CD4-positive, alpha-beta T cell (primary cell): ENCODE results near the gene NANOS3. TPM values are rescaled to one million over a fixed set of nuclear protein-coding genes. Genes with fewer than 3 reads are reported as not detected.

ENCODE experiments used
- ATAC-seq: fragments of 200-7000 bp; cut with Tn5 transposase; one replicate; pipeline ENCODE4 v1.10.0; 2022; ENCODE audit warnings: mild to moderate bottlenecking; ENCODE audit not compliant: poor library complexity
- CTCF ChIA-PET: fragments of 350-600 bp; sonication (Branson Sonifier 250); formaldehyde crosslinking; loops from one replicate; lab custom pipeline; 2021; ENCODE audit warnings: antibody characterized with exemption, inconsistent platforms; lab: Charles Lee
- POLR2A ChIA-PET: fragments of 350-600 bp; sonication (Branson Sonifier 250); formaldehyde crosslinking; loops from one replicate; lab custom pipeline; 2021; ENCODE audit warnings: antibody characterized with exemption, inconsistent platforms; lab: Charles Lee
- DNase-seq, 14 experiments: peaks; one replicate each; pipeline ENCODE4 v3.0.0-alpha.2; 2013 to 2020; ENCODE audit warnings: mixed read lengths in 2 of 14
- H3K27ac ChIP-seq, 2 donors: one replicate each; pipeline versions ENCODE4 v1.5.1 to v1.7.0; 2013; ENCODE audit warnings: low read length in 2 of 2, low read depth in 1 of 2, mild to moderate bottlenecking in 1 of 2
- H3K27me3 ChIP-seq, 2 experiments: 1 replicate in 1 of 2; 2 replicates in 1 of 2; pipeline versions ENCODE4 v1.6.1 to v1.7.0; 2013; ENCODE audit warnings: low read length in 2 of 2, control low read depth in 1 of 2, mild to moderate bottlenecking in 1 of 2, moderate library complexity in 1 of 2; ENCODE audit not compliant: insufficient read depth in 2 of 2, control insufficient read depth in 1 of 2
- H3K36me3 ChIP-seq: one replicate; pipeline ENCODE4 v1.6.1; 2013; ENCODE audit warnings: low read length, control low read depth; ENCODE audit not compliant: insufficient read depth
- H3K4me1 ChIP-seq: one replicate; pipeline ENCODE4 v1.6.1; 2013; ENCODE audit warnings: low read length, control low read depth; ENCODE audit not compliant: insufficient read depth
- H3K4me3 ChIP-seq: one replicate; pipeline ENCODE4 v1.5.1; 2013; ENCODE audit warnings: mild to moderate bottlenecking, low read length, moderate library complexity
- H3K9me3 ChIP-seq, 2 experiments: 1 replicate in 1 of 2; 2 replicates in 1 of 2; pipeline versions ENCODE4 v1.6.1 to v1.7.0; 2013; ENCODE audit warnings: low read length in 2 of 2, mild to moderate bottlenecking in 2 of 2, control low read depth in 1 of 2, moderate library complexity in 1 of 2; ENCODE audit not compliant: control insufficient read depth in 1 of 2, insufficient read depth in 1 of 2
- H3K27ac Mint-ChIP-seq: one replicate; pipeline ENCODE4 v1.8.0; 2020; ENCODE audit warnings: mixed read lengths
- H3K27me3 Mint-ChIP-seq: one replicate; pipeline ENCODE4 v1.8.0; 2021; ENCODE audit warnings: mixed read lengths
- H3K36me3 Mint-ChIP-seq: one replicate; pipeline ENCODE4 v1.8.0; 2021; ENCODE audit warnings: low read depth, mixed read lengths
- H3K4me1 Mint-ChIP-seq: one replicate; pipeline ENCODE4 v1.8.0; 2021; ENCODE audit warnings: low read depth, mixed read lengths
- H3K4me3 Mint-ChIP-seq: one replicate; pipeline ENCODE4 v1.8.0; 2020; ENCODE audit warnings: mild to moderate bottlenecking, mixed read lengths
- H3K9me3 Mint-ChIP-seq: one replicate; pipeline ENCODE4 v1.8.0; 2020; ENCODE audit warnings: mixed read lengths
- CTCF ChIP-seq: fragments of 200-600 bp; IDR thresholded peaks from one replicate; pipeline ENCODE4 v1.8.0; 2022; ENCODE audit warnings: antibody characterized with exemption, mild to moderate bottlenecking
- intact Hi-C, 2 experiments: fragments of 100-400 bp; cut with DNase I in 1 of 2; cut with micrococcal nuclease in 1 of 2; formaldehyde crosslinking; loops; one replicate each; pipeline versions ENCODE4 v1.15.1 to v1.9.0; 2023 to 2025; cut with DNase I, micrococcal nuclease
- total RNA-seq, 174 experiments: library from RNA in 2 of 174; stranded (reverse) in 2 of 174; gene quantifications; one replicate each; pipeline ENCODE4 v1.2.3 and lab custom pipeline; 2021 to 2026

Gene NANOS3
- total RNA-seq, 2 experiments from 2014 or later = 0.87 TPM; not detected in 1

- POLR2A ChIA-PET = no interaction called here
- peak in 1 of 14 experiments; percentile 53 for DNase-seq
Observed at GRCh38 chr19:13843104-13843921, 33.6 kb upstream of the NANOS3 start.

GRCh38 chr19:13844130-13844631 is 32.8 kb upstream of the NANOS3 start:
- no peaks in the 10 kb centered on the region for H3K9me3 ChIP-seq
- H3K4me1 ChIP-seq = peaks cover 89% of the 10 kb centered on the region
- no peaks in the 10 kb centered on the region for H3K9me3 Mint-ChIP-seq
- no peaks in the 10 kb centered on the region for H3K36me3 ChIP-seq
- H3K27ac Mint-ChIP-seq = peak overlapping the region; percentile 99
- CTCF ChIA-PET = interaction anchor here (1.4 kb wide), 1 partner anchor 10 kb away, joined by 3 read pairs; no protein-coding TSS in a partner anchor
- H3K4me3 Mint-ChIP-seq = peak overlapping the region; percentile 86
- peaks cover 12% of the 10 kb centered on the region for H3K36me3 Mint-ChIP-seq
- ATAC-seq (no peak), DNase-seq (peak in 2 of 14 experiments; percentile 46 to 57)
- H3K27me3 Mint-ChIP-seq = no peaks in the 10 kb centered on the region
- no peak for TF ChIP-seq CTCF
- H3K27ac ChIP-seq = peak overlapping the region; percentile 97 to 98
- no peaks in the 10 kb centered on the region for H3K27me3 ChIP-seq
- POLR2A ChIA-PET = no interaction called here
- peaks cover 76% of the 10 kb centered on the region for H3K4me1 Mint-ChIP-seq
- intact Hi-C loops = loop anchor here in 1 of 2 experiments (10.0 kb wide), 1 partner anchor 689 kb away; the partner anchor contains the start of genes IER2 and STX10
- no peak overlapping the region for H3K4me3 ChIP-seq

More at GRCh38 chr19:13843104-13843921, 33.6 kb upstream of the NANOS3 start:
- CTCF ChIA-PET = interaction anchor here (1.4 kb wide), 1 partner anchor 9 kb away, joined by 3 read pairs; no protein-coding TSS in a partner anchor
- Histone ChIP-seq H3K27me3 (no peaks in the 10 kb centered on the region), H3K4me1 (peaks cover 93% of the 10 kb centered on the region), H3K27ac (peak overlapping the region; percentile 97 to 98), H3K36me3 (peaks cover 5% of the 10 kb centered on the region), H3K4me3 (peak overlapping the region; percentile 73), H3K9me3 (no peaks in the 10 kb centered on the region)
- intact Hi-C loops = loop anchor here in 1 of 2 experiments (10.0 kb wide), 1 partner anchor 689 kb away; the partner anchor contains the start of genes IER2 and STX10
- peak overlapping the region; percentile 96 for H3K4me3 Mint-ChIP-seq
- H3K9me3 Mint-ChIP-seq = no peaks in the 10 kb centered on the region
- peak overlapping the region; percentile 99 for H3K27ac Mint-ChIP-seq
- no peaks in the 10 kb centered on the region for H3K27me3 Mint-ChIP-seq
- no peak for TF ChIP-seq CTCF
- peaks cover 77% of the 10 kb centered on the region for H3K4me1 Mint-ChIP-seq
- H3K36me3 Mint-ChIP-seq = peaks cover 12% of the 10 kb centered on the region
- ATAC-seq = no peak

- no peak for TF ChIP-seq CTCF
- peak overlapping the region; percentile 86 for H3K4me3 Mint-ChIP-seq
- peaks cover 63% of the 10 kb centered on the region for H3K4me1 Mint-ChIP-seq
- no peaks in the 10 kb centered on the region for H3K9me3 Mint-ChIP-seq
- Histone ChIP-seq H3K27me3 (no peaks in the 10 kb centered on the region), H3K4me1 (peaks cover 86% of the 10 kb centered on the region), H3K9me3 (no peaks in the 10 kb centered on the region), H3K27ac (peak overlapping the region; percentile 100), H3K36me3 (no peaks in the 10 kb centered on the region), H3K4me3 (peak overlapping the region; percentile 76)
- CTCF ChIA-PET = interaction anchor here (0.6 to 2.8 kb wide), 5 partner anchors 10 to 652 kb away, joined by 3 to 35 read pairs (median 5); no protein-coding TSS in a partner anchor
- peaks cover 5% of the 10 kb centered on the region for H3K36me3 Mint-ChIP-seq
- peak overlapping the region; percentile 99 for H3K27ac Mint-ChIP-seq
- intact Hi-C loops = loop anchor here (1.0 to 10.0 kb wide), 5 partner anchors 9 to 692 kb away; partner anchors contain the start of genes IER2 (in 1 of the 2), STX10 (in 1 of the 2) and ZSWIM4 (in 1 of the 2)
- POLR2A ChIA-PET = interaction anchor here (0.5 to 3.5 kb wide), 18 partner anchors 8 to 185 kb away, joined by 3 to 48 read pairs (median 5); partner anchors contain the start of genes C19orf53, DCAF15, IL27RA and MRI1
- DNase-seq = peak; percentile 86 to 99 (median 96)
- H3K27me3 Mint-ChIP-seq = no peaks in the 10 kb centered on the region
- peak; percentile 61 for ATAC-seq
Observed at GRCh38 chr19:13846557-13847406, 30.2 kb upstream of the NANOS3 start.
